GM12892 (cell line): ENCODE measurements around the gene PROKR2.

ENCODE experiments used
- POLR2A ChIP-seq: IDR thresholded peaks from 2 replicates; pipeline ENCODE4 v1.6.1; 2011; ENCODE audit warnings: low read depth, low read length, control low read depth
- POLR2AphosphoS5 ChIP-seq: IDR thresholded peaks from 2 replicates; pipeline ENCODE4 v1.6.1; 2011; ENCODE audit warnings: low read depth, low read length, control low read depth
- TAF1 ChIP-seq: IDR thresholded peaks from 2 replicates; pipeline ENCODE4 v1.6.1; 2011; ENCODE audit warnings: low read depth, mild to moderate bottlenecking, control low read depth, low read length, borderline replicate concordance

GRCh38 chr20:5309971-5310370 lies 6.8 kb downstream of the PROKR2 start:
- TF ChIP-seq POLR2AphosphoS5 (no peak), TAF1 (no peak), POLR2A (no peak)
